ENCODE measurements around the gene SLC45A1.

SLC45A1 gene

DNA sequence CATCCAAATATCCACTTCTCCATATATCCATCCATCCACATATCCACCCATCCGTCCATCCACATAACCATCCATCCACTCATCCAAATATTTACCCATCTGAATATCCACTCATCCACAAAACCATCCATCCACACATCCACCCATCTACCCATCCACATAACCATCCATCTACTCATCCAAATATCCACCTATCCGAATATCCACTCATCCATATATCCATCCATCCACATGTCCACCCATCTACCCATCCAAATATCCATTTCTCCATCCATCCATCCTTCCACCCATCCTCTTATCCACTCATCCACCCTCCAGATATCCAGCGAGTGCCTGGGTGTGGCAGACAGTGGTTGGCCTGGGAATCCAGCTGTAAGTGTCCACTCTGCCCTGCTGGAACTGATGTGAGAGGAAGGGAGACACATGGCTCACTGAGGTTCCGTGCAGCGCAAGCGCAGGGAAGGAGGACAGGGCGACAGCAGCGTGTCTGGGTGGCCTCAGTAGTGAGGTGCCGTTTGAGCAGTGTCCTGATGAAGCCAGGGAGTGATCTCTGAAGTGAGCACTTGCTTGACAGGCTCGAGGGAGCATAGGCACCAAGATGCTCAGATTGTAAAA is 27.1 kb downstream of the SLC45A1 start:
- H3K4me2 ChIP-seq (ENCODE audit: low read depth, low read length, poor library complexity, severe bottlenecking) = no peak overlapping the region
- no peaks in the 10 kb centered on the region for H3K79me2 ChIP-seq (ENCODE audit: insufficient read depth, low read length)
- no peaks in the 10 kb centered on the region for H4K20me1 ChIP-seq (ENCODE audit: insufficient read depth, low read length, poor library complexity, severe bottlenecking)
- H3K4me3 ChIP-seq (ENCODE audit: low read length, poor library complexity, severe bottlenecking) = no peak overlapping the region
- H2AFZ ChIP-seq (ENCODE audit: low read length) = no peak overlapping the region
- TF ChIP-seq EZH2phosphoT487 (IDR thresholded peaks at IDR 0.05; ENCODE audit: borderline replicate concordance) = no peak
- TF ChIP-seq, protein P1, sequence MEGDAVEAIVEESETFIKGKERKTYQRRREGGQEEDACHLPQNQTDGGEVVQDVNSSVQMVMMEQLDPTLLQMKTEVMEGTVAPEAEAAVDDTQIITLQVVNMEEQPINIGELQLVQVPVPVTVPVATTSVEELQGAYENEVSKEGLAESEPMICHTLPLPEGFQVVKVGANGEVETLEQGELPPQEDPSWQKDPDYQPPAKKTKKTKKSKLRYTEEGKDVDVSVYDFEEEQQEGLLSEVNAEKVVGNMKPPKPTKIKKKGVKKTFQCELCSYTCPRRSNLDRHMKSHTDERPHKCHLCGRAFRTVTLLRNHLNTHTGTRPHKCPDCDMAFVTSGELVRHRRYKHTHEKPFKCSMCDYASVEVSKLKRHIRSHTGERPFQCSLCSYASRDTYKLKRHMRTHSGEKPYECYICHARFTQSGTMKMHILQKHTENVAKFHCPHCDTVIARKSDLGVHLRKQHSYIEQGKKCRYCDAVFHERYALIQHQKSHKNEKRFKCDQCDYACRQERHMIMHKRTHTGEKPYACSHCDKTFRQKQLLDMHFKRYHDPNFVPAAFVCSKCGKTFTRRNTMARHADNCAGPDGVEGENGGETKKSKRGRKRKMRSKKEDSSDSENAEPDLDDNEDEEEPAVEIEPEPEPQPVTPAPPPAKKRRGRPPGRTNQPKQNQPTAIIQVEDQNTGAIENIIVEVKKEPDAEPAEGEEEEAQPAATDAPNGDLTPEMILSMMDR (conservative IDR thresholded peaks at IDR 0.05; ENCODE audit: low read length) = no peak
- no peaks in the 10 kb centered on the region for H3K9me2 ChIP-seq (replicated peaks; ENCODE audit: low read depth, low read length)
- no peaks in the 10 kb centered on the region for H3K4me1 ChIP-seq (ENCODE audit: insufficient read depth, low read length, poor library complexity, severe bottlenecking)
- H3K9me3 ChIP-seq (ENCODE audit: insufficient read depth, low read depth, low read length) = no peaks in the 10 kb centered on the region
- H3K36me3 ChIP-seq (ENCODE audit: insufficient read depth, low read length) = no peaks in the 10 kb centered on the region
- H3K27me3 ChIP-seq (ENCODE audit: insufficient read depth, low read length, poor library complexity, severe bottlenecking) = no peaks in the 10 kb centered on the region
- H3F3A ChIP-seq (ENCODE audit: low read depth) = no peaks in the 10 kb centered on the region
- H3K9ac ChIP-seq (ENCODE audit: low read depth, low read length, poor library complexity, severe bottlenecking) = no peak overlapping the region

DNA sequence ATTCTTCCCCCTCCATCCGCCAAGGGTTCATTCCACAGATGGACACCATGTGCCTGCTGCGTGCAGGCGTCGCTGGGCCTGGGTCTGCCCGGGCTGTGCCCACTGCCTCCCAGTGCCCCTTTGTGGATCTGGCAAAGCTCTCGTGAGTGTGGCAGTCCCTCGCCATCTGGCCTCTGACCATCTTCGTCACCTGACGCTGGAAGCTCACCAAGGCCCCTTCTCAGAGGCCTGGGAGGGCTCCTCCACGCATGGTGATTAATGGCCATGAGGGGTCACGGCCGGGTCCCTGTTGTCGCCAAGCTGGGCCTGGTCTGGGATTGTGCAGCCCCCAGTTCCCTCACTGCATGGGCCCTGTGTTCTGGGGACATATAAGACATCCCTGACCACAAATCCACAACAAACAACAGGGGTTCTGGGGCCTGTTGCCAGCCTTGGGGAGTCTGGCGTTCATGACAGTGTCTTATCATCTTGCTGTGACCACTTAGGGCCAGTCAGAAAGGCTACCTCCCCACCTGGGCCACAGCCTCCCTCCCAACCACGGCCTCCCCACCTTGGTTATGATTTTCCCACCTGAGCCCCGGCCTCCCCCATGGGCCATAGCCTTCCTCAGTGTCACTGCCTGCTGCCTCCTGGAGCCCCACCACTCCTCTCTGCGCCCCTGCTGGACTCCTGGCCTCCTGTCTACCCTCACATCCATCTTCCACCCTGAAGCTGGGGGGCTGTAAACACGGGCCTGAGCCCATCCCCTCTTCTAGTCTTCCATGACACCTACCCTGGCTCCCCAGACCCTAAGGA is 27.9 kb downstream of the SLC45A1 start:
- no peaks in the 10 kb centered on the region for H3K4me1 ChIP-seq (ENCODE audit: insufficient read depth, low read length, poor library complexity, severe bottlenecking)
- no peaks in the 10 kb centered on the region for H3K79me2 ChIP-seq (ENCODE audit: insufficient read depth, low read length)
- no peaks in the 10 kb centered on the region for H3K9me2 ChIP-seq (replicated peaks; ENCODE audit: low read depth, low read length)
- H3K4me2 ChIP-seq (ENCODE audit: low read depth, low read length, poor library complexity, severe bottlenecking) = no peak overlapping the region
- H3K9me3 ChIP-seq (ENCODE audit: insufficient read depth, low read depth, low read length) = no peaks in the 10 kb centered on the region
- TF ChIP-seq, protein P1 (conservative IDR thresholded peaks at IDR 0.05; ENCODE audit: low read length) = no peak
- TF ChIP-seq EZH2phosphoT487 (IDR thresholded peaks at IDR 0.05; ENCODE audit: borderline replicate concordance) = no peak
- H3K4me3 ChIP-seq (ENCODE audit: low read length, poor library complexity, severe bottlenecking) = no peak overlapping the region
- no peak overlapping the region for H2AFZ ChIP-seq (ENCODE audit: low read length)
- no peaks in the 10 kb centered on the region for H4K20me1 ChIP-seq (ENCODE audit: insufficient read depth, low read length, poor library complexity, severe bottlenecking)
- H3K36me3 ChIP-seq (ENCODE audit: insufficient read depth, low read length) = no peaks in the 10 kb centered on the region
- H3K27me3 ChIP-seq (ENCODE audit: insufficient read depth, low read length, poor library complexity, severe bottlenecking) = no peaks in the 10 kb centered on the region
- no peak overlapping the region for H3K9ac ChIP-seq (ENCODE audit: low read depth, low read length, poor library complexity, severe bottlenecking)
- no peaks in the 10 kb centered on the region for H3F3A ChIP-seq (ENCODE audit: low read depth)

DNA sequence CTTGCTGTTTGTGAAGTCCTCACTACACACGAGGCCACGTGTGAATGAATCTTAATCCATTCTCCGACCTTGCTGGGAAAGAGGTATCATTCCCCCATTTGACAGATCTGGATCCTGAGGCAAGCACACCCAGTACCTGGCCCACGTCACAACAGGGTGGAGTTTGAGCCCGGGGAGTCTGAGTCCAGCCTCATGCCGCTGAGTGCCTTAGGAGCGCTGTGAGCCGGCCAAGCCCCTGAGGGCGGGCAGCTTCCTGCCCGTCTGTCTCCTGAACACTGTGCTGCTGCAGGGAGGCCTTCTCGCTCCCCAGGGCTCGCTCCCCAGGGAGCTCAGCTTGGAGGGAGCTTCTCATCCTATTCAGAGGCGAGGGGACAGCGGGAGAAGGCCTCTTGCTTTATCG is 29.7 kb downstream of the SLC45A1 start:
- no peak overlapping the region for H3K9ac ChIP-seq (ENCODE audit: low read depth, low read length, poor library complexity, severe bottlenecking)
- H3F3A ChIP-seq (ENCODE audit: low read depth) = no peaks in the 10 kb centered on the region
- no peak for TF ChIP-seq EZH2phosphoT487 (IDR thresholded peaks at IDR 0.05; ENCODE audit: borderline replicate concordance)
- TF ChIP-seq, protein P1 (conservative IDR thresholded peaks at IDR 0.05; ENCODE audit: low read length) = no peak
- H3K79me2 ChIP-seq (ENCODE audit: insufficient read depth, low read length) = no peaks in the 10 kb centered on the region
- H2AFZ ChIP-seq (ENCODE audit: low read length) = no peak overlapping the region
- H3K36me3 ChIP-seq (ENCODE audit: insufficient read depth, low read length) = peaks cover 4% of the 10 kb centered on the region; the same call in 1 of the 2 replicates
- H3K4me1 ChIP-seq (ENCODE audit: insufficient read depth, low read length, poor library complexity, severe bottlenecking) = no peaks in the 10 kb centered on the region
- H3K4me2 ChIP-seq (ENCODE audit: low read depth, low read length, poor library complexity, severe bottlenecking) = no peak overlapping the region
- H3K9me3 ChIP-seq (ENCODE audit: insufficient read depth, low read depth, low read length) = no peaks in the 10 kb centered on the region
- no peaks in the 10 kb centered on the region for H3K27me3 ChIP-seq (ENCODE audit: insufficient read depth, low read length, poor library complexity, severe bottlenecking)
- no peaks in the 10 kb centered on the region for H4K20me1 ChIP-seq (ENCODE audit: insufficient read depth, low read length, poor library complexity, severe bottlenecking)
- no peak overlapping the region for H3K4me3 ChIP-seq (ENCODE audit: low read length, poor library complexity, severe bottlenecking)
- no peaks in the 10 kb centered on the region for H3K9me2 ChIP-seq (replicated peaks; ENCODE audit: low read depth, low read length)

Data from Loucy (cell line).